CD4-positive, alpha-beta T cell treated with Interleukin-2 at 100 ng/mL for 4 hours (primary cell): ENCODE data around the gene PPP1R2.
"Not testable (repeated sequence)": the region's sequence is repeated elsewhere in the genome, so short reads cannot be mapped to it uniquely, and the experiment has no call there.

Experiments used
- DNase-seq: peaks from one replicate; pipeline ENCODE4 v3.0.0-alpha.2; 2020; ENCODE audit warnings: low spot score

The PPP1R2 gene

DNA sequence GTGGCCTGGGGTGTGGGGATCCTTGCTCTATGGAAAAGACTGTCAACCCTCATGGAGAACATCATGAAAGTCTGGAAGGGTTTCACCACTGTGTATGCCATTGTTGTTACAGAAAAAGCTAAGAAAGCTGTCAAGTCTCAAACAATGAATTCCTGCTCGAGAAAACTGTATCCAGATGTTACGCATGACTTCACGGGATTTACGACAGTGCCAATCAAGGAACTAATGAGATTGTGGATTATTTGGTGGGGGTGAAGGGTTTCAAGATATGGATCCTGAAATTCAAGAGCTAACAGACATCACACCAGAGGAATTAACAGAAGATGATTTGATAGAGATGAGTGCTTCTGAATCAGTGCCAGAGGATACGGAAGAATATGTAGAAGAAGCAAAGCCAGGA lies 7.8 kb downstream of the PPP1R2 start:
- DNase-seq: no peak

DNA sequence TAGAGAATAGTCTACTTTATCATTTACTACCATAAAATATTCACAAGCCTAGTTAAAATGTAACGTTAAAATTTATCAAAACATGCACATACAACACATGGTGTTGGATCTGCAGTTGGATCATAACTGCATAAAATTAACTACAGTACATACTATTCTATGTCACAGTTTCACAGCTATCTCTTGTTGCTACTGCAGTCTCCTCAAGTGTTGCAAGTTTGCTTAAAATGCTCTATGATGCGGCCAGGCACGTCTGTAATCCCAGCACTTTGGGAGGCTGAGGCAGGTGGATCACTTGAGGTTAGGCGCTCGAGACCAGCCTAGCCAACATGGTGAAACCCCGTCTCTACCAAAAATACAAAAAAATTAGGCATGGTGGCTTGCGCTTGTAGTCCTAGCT lies 10.3 kb downstream of the PPP1R2 start:
- DNase-seq: no peak

DNA sequence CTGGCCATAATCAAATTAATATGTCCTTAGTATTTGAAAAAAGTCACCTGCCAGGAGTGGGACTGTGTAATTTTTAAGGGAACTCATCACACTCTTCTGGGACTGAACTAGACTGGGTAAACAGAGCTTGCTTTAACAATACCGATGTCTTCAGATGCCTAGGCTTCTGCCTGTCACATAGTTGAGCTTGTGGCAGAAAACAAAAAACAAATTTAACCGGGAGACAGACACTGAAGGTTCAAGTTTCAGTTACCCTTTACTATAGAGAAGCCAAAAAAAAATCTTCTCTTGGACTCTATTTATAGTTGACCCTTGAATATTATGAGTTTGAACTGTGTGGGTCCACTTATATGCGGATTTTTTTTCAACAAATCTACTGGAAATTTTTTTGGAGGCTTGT lies 10.8 kb downstream of the PPP1R2 start:
- no peak for DNase-seq

DNA sequence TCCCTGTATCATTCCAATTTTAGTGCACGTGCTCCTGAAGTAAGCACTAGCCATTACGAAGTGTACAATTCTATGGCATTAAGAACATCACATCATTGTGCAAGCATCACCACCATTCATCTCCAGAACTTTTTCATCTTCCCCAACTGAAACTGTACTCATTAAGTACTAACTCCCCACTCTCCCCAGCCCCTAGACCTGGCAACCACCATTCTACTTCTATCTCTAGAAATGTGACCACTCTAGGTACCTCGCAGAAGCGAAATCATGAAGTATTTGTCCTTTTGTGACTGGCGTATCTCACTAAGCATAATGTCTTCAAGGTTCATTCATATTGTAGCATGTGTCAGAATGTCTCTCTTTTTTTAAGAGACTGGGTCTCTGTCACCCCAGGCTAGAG lies 11.4 kb downstream of the PPP1R2 start:
- no peak for DNase-seq

DNA sequence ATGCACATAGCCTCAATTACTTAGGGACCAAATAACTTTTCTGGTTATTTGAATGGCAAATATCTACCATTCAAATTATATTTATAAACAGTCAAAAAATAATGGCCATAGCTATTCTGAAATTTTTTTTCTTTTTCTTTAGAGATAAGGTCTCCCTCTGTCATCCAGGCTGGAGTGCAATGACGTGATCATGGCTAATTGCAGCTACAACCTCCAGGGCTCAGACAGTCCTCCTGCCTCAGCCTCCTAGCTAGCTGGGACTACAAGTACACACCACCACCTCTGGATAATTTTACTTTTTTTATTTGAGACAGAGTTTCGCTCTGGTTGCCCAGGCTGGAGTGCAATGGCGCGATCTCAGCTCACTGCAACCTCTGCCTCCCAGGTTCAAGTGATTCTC lies 16.6 kb downstream of the PPP1R2 start:
- DNase-seq: no peak

DNA sequence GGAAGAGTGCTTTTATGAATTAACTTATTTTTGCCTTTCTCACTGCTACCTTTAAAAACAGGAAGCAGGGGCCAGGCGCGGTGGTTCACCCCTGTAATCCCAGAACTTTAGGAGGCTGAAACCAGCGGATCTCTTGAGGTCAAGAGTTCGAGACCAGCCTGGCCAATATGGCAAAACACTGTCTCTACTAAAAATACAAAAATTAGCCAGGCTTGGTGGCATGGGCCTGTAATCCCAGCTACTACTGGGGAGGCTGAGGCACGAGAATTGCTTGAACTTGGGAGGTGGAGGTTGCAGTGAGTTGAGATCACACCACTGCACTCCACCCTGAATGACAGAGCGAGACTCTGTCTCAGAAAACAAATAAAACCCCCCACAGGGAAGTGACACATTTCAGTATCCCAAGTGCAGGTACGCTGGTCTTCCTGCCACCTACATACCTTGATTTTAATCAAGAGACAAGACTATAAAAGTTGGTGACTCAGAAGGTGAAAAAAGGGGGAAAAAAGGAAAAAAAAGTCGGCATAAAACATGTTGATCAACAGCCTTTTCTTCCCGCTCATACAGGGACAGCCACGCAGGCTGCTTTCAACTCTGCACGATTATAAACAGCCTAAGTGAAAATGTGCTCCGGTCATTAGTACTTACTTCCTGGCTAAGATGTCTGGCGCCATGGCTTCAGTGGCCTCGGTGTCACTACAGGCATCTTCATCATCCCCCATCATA lies 18.8 kb downstream of the PPP1R2 start:
- peak; percentile 55 for DNase-seq

DNA sequence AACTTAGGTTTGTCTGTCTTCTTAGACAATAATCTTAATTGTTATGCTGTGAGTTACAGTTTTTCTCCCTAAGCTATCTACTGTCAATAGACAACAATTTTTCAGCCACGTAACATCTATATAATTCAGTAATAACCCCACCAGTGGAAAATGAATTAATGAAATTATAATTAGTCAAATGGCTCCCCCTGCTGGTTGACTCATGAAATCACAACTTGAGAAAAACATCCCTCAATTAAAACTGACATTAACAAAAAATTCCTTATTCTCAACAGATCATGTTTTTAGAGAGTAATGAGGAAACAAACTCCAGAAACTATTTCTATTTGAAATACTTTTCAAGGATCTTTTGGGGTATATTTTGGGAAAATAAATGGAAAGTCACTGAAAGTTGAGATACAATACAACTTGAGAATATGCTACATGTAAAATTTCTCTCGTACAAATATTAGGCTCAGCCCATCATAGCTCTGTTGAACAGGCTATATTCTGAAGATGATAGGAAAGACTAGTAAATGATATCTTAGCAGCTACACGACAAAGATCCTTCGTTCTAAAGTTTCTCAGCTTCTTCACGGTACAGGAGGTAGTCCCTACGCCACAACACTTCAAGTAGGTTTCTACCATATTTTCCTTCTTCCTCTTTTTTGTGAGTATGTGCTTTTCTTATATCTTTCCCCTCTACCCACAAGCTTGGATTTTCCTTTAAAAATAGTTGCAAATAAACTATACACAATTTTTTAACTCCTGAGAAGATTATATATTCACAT lies 20.7 kb downstream of the PPP1R2 start:
- DNase-seq: peak; percentile 66

DNA sequence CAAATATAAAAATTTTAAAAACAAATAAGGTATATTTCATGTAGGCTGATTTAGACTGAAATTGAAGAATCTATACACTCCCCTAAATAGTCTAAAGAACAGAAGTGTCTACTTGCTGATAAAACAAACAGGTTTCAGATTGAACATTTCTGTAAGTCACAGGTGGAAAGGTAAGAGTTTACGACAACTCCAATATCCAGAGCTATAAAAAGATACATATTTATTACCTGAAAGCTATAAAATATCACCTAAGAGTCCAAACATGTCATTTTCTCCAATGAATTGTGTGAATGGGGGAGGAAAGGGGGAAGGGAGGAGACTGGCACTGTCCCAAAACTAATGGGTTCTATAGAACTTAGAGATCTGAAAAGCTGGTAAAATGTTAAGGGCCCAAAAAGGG lies 26.1 kb downstream of the PPP1R2 start:
- no peak for DNase-seq

DNA sequence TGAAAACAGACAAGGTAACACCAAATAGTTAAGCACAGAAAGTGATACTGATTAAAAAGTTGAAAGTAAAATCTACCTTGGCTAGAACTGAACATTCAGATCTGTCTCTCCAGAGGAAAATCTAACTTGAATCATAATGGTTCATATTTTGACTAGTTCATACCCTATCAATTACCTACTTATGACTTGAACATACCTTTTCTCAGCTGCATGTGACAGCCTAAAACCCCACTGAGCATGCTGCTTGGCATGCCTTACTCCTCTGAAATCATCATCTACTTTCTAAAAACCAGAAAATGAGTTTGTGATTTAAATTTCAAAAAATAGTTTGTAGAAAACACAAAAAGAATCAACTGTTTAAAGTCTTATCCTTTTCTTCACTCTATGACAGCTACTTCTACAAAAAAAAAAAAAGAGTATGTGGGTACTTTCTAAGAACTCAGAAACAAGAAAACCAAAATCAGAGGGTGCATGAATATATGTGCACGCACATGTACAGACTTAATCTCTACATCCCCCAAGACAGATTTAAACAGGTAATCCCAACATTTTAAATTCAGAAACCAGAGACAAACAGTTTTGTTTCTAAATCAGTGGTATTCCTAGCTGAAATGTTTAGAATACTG lies 28.4 kb downstream of the PPP1R2 start:
- DNase-seq: not testable (repeated sequence)

DNA sequence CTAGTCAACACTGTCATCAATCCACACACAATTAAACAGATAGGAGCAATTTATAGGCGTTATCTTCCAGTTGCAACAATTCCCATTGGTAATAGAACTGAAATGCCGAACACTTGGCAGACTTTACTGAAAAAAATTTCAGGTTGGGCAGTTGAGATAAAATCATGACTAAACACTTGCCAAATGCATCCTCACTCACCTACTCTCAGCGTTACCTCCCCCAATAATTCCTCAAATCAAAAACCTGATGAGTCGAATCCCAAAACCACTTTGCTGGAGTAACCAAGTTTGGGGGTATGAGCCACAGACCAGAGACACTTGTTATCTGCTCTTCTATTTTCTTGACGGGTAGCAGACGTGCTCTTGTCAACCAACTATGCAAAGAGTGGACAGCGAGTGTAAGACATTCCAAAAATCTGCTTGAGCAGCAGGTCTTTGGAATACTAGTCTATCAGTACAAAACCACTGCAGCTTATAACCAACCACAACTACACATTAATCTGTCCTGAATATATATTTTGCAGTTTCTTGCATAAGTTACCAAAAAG lies 30.3 kb downstream of the PPP1R2 start:
- DNase-seq: no peak

DNA sequence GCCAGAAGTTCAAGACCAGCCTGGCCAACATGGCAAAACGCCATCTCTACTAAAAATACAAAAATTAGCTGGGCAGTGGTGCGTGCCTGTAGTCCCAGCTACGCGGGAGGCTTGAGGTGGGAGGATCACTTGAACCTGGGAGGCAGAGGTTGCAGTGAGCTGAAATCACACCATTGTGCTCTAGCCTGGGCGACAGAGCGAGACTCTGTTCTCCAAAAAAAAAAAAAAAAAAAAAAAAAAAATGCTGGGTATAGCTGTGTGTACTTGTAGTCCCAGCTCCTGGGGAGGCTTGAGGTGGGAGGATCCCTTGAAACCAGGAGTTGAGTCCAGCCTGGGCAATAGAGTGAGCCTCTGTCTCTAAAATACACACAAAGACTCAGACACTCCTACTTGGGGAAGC lies 32.0 kb downstream of the PPP1R2 start:
- no peak for DNase-seq

DNA sequence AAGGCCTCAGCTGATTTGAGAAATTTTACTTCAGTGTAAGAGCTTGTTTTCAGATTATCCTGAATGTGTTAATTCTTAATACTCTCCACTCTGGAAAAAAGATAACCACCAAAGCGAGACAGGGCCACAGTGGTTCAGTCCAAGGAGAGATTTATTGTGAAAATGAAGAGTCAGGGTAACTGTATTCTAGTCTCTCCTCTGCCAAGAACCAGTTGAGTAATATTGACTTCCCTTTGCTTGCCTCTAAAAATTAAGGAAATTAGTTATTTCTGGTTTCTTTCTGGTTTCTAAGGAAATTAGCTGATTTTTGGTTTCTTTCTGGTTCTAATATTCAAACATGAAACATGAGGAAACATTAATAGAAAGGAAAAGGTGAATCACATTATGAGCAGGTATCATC lies 34.9 kb downstream of the PPP1R2 start:
- no peak for DNase-seq

DNA sequence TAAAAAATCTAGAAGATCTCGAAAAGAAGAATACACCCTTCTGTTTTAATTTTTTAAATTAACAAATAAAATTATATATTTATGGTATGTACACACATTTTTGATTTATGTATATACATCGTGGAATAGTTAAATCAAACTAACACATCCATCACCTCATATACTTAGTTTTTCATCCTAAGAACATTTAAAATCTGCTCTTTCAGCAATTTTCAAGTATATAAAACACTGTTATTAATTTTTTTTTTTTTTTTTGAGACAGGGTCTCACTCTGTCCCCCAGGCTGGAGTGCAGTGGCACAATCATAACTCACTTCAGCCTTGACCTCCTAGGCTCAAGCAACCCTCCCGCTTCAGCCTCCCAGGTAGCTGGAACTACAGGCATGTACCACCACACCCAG lies 67.5 kb downstream of the PPP1R2 start:
- DNase-seq: no peak

DNA sequence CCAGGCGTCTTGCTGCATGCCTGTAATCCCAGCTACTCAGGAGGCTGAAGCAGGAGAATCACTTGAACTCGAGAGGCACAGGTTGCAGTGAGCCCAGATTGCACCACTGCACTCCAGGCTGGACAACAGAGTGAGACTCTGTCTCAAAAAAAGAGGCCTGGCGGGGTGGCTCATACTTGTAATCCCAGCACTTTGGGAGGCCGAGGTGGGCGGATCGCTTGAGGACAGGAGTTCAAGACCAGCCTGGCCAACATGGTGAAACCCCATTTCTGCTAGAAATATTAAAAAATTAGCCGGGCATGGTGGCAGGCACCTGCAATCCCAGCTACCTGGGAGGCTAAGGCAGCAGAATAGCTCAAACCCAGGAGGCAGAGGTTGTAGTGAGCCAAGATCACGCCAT lies 68.0 kb downstream of the PPP1R2 start:
- DNase-seq: not testable (repeated sequence)

DNA sequence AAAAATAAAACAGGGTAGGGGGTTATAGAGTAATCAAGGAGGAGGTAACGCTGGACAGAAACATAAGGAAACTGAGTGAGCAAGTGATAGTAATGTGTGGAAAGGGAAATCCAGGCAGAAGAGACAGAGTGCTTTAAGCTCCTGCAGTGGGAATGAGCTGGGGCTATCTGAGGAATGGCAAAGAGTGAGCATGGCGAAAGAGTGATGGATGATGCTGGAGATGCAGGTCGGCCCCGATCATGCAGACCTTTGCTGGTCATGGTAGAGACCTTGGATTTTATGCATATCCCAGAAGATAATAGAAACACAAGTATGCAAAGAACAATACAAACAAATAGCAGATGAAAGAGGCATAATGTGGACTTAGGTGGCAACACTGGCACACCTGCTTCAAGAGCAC lies 74.3 kb downstream of the PPP1R2 start:
- DNase-seq: no peak

DNA sequence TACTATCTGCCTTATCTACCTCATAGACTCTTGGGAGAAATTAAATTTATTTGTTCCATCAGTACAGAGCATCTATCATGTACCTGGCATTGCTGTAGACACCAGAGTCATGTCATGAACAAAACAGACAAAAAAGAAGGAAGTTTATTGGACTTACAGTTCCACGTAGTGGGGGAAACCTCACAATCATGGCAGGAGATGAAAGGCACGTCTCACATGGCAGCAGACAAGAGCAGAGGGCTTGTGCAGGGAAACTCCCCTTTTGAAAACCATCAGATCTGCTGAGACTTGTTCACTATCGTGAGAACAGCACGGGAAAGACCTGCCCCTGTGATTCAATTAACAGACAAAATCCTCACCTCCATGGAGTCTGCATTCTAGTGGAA lies 74.7 kb downstream of the PPP1R2 start:
- DNase-seq: no peak

DNA sequence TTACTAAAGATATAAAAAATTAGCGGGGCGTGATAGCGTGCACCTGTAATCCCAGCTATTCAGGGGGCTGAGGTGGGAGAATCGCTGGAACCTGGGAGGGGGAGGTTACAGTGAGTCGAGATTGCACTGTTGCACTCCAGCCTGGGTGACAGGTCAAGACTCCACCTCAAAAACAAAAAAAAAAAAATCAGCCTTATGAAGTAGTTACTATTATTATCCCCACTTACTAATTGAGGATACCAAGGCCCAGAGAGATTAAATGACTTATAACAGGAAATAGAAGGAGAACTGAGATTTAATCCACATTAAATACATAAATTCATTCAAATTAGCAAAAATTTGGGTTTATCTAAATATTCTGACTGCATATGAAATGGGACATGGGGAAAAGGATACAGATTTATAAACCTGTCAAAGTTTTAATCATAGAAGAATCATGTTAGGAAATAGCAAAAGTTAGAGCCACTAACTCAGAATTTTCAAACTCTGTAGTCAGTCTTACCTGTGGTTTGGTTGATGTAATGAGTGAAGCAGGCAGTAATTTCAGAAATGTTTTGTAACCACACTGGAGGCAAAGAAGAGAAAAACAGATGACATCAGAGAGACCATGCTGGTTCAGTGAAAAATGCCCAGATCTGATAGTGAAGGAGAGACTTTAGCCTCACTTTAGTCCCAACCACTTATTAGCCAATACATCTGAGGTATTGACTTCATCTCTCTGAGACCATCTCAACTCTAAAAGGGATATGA lies 75.3 kb downstream of the PPP1R2 start:
- no peak for DNase-seq

DNA sequence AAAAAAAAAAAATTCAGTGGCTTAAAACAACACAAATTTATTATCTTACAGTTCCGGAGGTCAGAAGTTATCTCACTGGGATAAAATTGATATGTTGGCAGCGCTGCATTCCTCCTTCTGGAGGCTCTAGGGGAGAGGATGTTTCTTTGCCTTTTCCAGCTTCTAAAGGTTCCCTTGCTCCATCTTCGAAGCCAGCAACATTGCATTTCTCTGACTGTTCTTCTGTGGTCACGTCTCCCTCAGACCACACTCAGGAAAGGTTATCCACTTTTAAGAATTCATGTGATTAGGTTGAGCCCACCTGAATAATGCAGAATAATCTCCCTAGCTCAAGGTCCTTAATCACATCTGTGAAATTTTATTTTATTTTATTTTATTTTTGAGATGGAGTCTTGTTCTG lies 76.9 kb downstream of the PPP1R2 start:
- no peak for DNase-seq
